Measurements from ENCODE around the gene SART3.

DNA sequence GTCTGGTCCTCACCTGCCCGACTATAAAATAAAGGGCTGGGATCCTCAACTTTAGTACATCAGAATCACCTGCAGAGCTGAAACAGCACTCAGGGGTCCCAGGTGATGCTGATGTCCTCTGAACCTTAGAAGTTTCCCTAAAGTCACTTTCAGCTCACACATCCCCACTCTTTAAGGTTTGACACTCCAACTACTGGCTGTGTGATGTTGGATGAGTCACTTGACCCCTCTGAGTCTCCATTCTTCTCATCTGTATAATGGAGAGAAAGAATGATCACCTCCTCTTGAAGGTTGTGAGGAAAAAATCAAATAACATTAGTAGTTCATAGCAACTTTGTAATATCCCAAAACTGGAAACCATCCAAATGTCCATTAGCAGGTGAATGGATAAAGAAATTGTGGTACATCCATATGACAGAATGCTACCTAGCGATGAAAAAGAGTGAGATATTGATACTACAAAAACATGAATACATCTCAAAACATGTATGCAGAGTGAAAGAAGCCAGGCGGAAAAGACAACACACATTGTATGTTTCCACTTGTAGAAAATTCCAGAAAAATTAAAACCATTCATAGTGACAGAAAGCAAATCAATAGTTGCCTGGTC is 23.6 kb upstream of the SART3 start:
- TF ChIP-seq JUND (IDR thresholded peaks at IDR 0.05; ENCODE audit: low read depth, low read length) (no peak), NR2C1 (IDR thresholded peaks at IDR 0.05) (no peak), CHD2 (IDR thresholded peaks at IDR 0.05; ENCODE audit: borderline replicate concordance, low read depth, low read length) (no peak), MAX (IDR thresholded peaks at IDR 0.05; ENCODE audit: low read depth, low read length) (no peak), RAD21 (IDR thresholded peaks at IDR 0.05; ENCODE audit: insufficient read depth, low read depth, low read length) (no peak)
- TF ChIP-seq, protein P1, sequence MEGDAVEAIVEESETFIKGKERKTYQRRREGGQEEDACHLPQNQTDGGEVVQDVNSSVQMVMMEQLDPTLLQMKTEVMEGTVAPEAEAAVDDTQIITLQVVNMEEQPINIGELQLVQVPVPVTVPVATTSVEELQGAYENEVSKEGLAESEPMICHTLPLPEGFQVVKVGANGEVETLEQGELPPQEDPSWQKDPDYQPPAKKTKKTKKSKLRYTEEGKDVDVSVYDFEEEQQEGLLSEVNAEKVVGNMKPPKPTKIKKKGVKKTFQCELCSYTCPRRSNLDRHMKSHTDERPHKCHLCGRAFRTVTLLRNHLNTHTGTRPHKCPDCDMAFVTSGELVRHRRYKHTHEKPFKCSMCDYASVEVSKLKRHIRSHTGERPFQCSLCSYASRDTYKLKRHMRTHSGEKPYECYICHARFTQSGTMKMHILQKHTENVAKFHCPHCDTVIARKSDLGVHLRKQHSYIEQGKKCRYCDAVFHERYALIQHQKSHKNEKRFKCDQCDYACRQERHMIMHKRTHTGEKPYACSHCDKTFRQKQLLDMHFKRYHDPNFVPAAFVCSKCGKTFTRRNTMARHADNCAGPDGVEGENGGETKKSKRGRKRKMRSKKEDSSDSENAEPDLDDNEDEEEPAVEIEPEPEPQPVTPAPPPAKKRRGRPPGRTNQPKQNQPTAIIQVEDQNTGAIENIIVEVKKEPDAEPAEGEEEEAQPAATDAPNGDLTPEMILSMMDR (IDR thresholded peaks at IDR 0.05 in 2 of 3, conservative IDR thresholded peaks at IDR 0.05 in 1 of 3; ENCODE audit: control insufficient read depth in 2 of 3, extremely low read depth in 1 of 3, insufficient read depth in 1 of 3, low read depth in 3 of 3, low read length in 3 of 3), result no peak
- TF ChIP-seq, protein P2, sequence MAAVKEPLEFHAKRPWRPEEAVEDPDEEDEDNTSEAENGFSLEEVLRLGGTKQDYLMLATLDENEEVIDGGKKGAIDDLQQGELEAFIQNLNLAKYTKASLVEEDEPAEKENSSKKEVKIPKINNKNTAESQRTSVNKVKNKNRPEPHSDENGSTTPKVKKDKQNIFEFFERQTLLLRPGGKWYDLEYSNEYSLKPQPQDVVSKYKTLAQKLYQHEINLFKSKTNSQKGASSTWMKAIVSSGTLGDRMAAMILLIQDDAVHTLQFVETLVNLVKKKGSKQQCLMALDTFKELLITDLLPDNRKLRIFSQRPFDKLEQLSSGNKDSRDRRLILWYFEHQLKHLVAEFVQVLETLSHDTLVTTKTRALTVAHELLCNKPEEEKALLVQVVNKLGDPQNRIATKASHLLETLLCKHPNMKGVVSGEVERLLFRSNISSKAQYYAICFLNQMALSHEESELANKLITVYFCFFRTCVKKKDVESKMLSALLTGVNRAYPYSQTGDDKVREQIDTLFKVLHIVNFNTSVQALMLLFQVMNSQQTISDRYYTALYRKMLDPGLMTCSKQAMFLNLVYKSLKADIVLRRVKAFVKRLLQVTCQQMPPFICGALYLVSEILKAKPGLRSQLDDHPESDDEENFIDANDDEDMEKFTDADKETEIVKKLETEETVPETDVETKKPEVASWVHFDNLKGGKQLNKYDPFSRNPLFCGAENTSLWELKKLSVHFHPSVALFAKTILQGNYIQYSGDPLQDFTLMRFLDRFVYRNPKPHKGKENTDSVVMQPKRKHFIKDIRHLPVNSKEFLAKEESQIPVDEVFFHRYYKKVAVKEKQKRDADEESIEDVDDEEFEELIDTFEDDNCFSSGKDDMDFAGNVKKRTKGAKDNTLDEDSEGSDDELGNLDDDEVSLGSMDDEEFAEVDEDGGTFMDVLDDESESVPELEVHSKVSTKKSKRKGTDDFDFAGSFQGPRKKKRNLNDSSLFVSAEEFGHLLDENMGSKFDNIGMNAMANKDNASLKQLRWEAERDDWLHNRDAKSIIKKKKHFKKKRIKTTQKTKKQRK (IDR thresholded peaks at IDR 0.05; ENCODE audit: low read depth, low read length), result no peak
- TF ChIP-seq, protein P3, sequence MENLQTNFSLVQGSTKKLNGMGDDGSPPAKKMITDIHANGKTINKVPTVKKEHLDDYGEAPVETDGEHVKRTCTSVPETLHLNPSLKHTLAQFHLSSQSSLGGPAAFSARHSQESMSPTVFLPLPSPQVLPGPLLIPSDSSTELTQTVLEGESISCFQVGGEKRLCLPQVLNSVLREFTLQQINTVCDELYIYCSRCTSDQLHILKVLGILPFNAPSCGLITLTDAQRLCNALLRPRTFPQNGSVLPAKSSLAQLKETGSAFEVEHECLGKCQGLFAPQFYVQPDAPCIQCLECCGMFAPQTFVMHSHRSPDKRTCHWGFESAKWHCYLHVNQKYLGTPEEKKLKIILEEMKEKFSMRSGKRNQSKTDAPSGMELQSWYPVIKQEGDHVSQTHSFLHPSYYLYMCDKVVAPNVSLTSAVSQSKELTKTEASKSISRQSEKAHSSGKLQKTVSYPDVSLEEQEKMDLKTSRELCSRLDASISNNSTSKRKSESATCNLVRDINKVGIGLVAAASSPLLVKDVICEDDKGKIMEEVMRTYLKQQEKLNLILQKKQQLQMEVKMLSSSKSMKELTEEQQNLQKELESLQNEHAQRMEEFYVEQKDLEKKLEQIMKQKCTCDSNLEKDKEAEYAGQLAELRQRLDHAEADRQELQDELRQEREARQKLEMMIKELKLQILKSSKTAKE (IDR thresholded peaks at IDR 0.05; ENCODE audit: low read depth, poor library complexity, severe bottlenecking), result no peak

Data from GM12878 (cell line).